WTC11 (cell line): ENCODE data around the gene NT5C. TPM values are rescaled to one million over a fixed set of nuclear protein-coding genes. Genes with fewer than 3 reads are reported as not detected.

ENCODE experiments used
- ATF2 ChIP-seq: sonication (generic); formaldehyde crosslinking; IDR thresholded peaks from 2 replicates; pipeline ENCODE4 v1.8.1; 2022; ENCODE audit warnings: low read depth, missing genetic modification reagents, borderline replicate concordance
- CBFB ChIP-seq: sonication (generic); formaldehyde crosslinking; IDR thresholded peaks from 2 replicates; pipeline ENCODE4 v1.8.1; 2022; ENCODE audit warnings: mild to moderate bottlenecking, low read depth, missing genetic modification reagents
- E2F1 ChIP-seq: sonication (generic); formaldehyde crosslinking; IDR thresholded peaks from 2 replicates; pipeline ENCODE4 v1.8.0; 2022; ENCODE audit warnings: mild to moderate bottlenecking, missing genetic modification reagents
- ELF4 ChIP-seq: sonication (generic); formaldehyde crosslinking; IDR thresholded peaks from 2 replicates; pipeline ENCODE4 v1.8.1; 2022; ENCODE audit warnings: low read depth, mild to moderate bottlenecking, moderate library complexity, missing genetic modification reagents
- FOXJ3 ChIP-seq: sonication (generic); formaldehyde crosslinking; IDR thresholded peaks from 2 replicates; pipeline ENCODE4 v1.9.0; 2021; ENCODE audit warnings: missing genetic modification reagents, mild to moderate bottlenecking, borderline replicate concordance
- FOXK1 ChIP-seq: sonication (generic); formaldehyde crosslinking; IDR thresholded peaks from 2 replicates; pipeline ENCODE4 v1.8.0; 2022; ENCODE audit warnings: mild to moderate bottlenecking, moderate library complexity, missing genetic modification reagents
- FOXP1 ChIP-seq: sonication (generic); formaldehyde crosslinking; IDR thresholded peaks from 2 replicates; pipeline ENCODE4 v1.8.0; 2022; ENCODE audit warnings: missing genetic modification reagents, mild to moderate bottlenecking, moderate library complexity, borderline replicate concordance
- FOXP4 ChIP-seq: sonication (generic); formaldehyde crosslinking; IDR thresholded peaks from 2 replicates; pipeline ENCODE4 v1.8.0; 2022; ENCODE audit warnings: mild to moderate bottlenecking, missing genetic modification reagents
- GTF2I ChIP-seq: fragments of 250-450 bp; sonication (Bioruptor Pico); conservative IDR thresholded peaks from 2 replicates; pipeline ENCODE4 v1.4.0; 2021; ENCODE audit warnings: mild to moderate bottlenecking
- JAZF1 ChIP-seq: fragments of 250-450 bp; sonication (Bioruptor Pico); IDR thresholded peaks from 2 replicates; pipeline ENCODE4 v1.9.0; 2021; ENCODE audit warnings: moderate library complexity, mild to moderate bottlenecking, inconsistent platforms
- NFE2L1 ChIP-seq: sonication (generic); formaldehyde crosslinking; IDR thresholded peaks from 2 replicates; pipeline ENCODE4 v1.8.1; 2023; ENCODE audit warnings: missing genetic modification reagents
- RELA ChIP-seq: sonication (generic); formaldehyde crosslinking; IDR thresholded peaks from 2 replicates; pipeline ENCODE4 v1.8.1; 2022; ENCODE audit warnings: missing genetic modification reagents, mild to moderate bottlenecking, borderline replicate concordance
- SMAD4 ChIP-seq: sonication (generic); formaldehyde crosslinking; IDR thresholded peaks from 2 replicates; pipeline ENCODE4 v1.8.0; 2022; ENCODE audit warnings: mild to moderate bottlenecking, missing genetic modification reagents
- STAT6 ChIP-seq: sonication (generic); formaldehyde crosslinking; conservative IDR thresholded peaks from 2 replicates; pipeline ENCODE4 v1.8.1; 2023; ENCODE audit warnings: mild to moderate bottlenecking, low read depth, missing genetic modification reagents, moderate library complexity
- TEAD1 ChIP-seq: sonication (generic); formaldehyde crosslinking; IDR thresholded peaks from 2 replicates; pipeline ENCODE4 v1.8.0; 2022; ENCODE audit warnings: mild to moderate bottlenecking, missing genetic modification reagents
- USF2 ChIP-seq: sonication (generic); formaldehyde crosslinking; IDR thresholded peaks from 2 replicates; pipeline ENCODE4 v1.8.1; 2023; ENCODE audit warnings: mild to moderate bottlenecking, missing genetic modification reagents, moderate library complexity
- ZBTB43 ChIP-seq: sonication (generic); formaldehyde crosslinking; IDR thresholded peaks from 2 replicates; pipeline ENCODE4 v1.8.1; 2023; ENCODE audit warnings: mild to moderate bottlenecking, missing genetic modification reagents
- ZNF138 ChIP-seq: sonication (generic); formaldehyde crosslinking; conservative IDR thresholded peaks from 2 replicates; pipeline ENCODE4 v1.8.1; 2022; ENCODE audit warnings: mild to moderate bottlenecking, moderate library complexity, missing genetic modification reagents
- ZNF396 ChIP-seq: fragments of 250-450 bp; sonication (Bioruptor Pico); IDR thresholded peaks from 2 replicates; pipeline ENCODE4 v1.8.0; 2021; ENCODE audit warnings: mild to moderate bottlenecking, moderate library complexity, borderline replicate concordance
- ZNF425 ChIP-seq: fragments of 250-450 bp; sonication (Bioruptor Pico); conservative IDR thresholded peaks from 2 replicates; pipeline ENCODE4 v1.9.0; 2021; ENCODE audit warnings: mild to moderate bottlenecking
- ZNF532 ChIP-seq: fragments of 250-450 bp; sonication (Bioruptor Pico); IDR thresholded peaks from 2 replicates; pipeline ENCODE4 v1.9.0; 2021; ENCODE audit warnings: mild to moderate bottlenecking, borderline replicate concordance
- total RNA-seq: library from RNA; stranded (reverse); gene quantifications from 3 replicates; pipeline ENCODE4 v1.2.3, GENCODE V29; 2021

NT5C gene
- total RNA-seq, 1 experiment from 2014 or later: 91.0 TPM

- no peak for TF ChIP-seq CBFB (CRISPR knock-in tag)
- TF ChIP-seq NFE2L1 (CRISPR knock-in tag): no peak
- TF ChIP-seq ZNF138 (CRISPR knock-in tag): no peak
- TF ChIP-seq FOXK1 (CRISPR knock-in tag): no peak; the same call in 1 of the 2 replicates
- no peak for TF ChIP-seq ELF4 (CRISPR knock-in tag)
- TF ChIP-seq ZNF396 (CRISPR knock-in tag): no peak
- TF ChIP-seq FOXP4: no peak; the same call in 1 of the 2 replicates
- 0 out of 2 replicates have a peak, but pooled peaks have one; percentile 25 for TF ChIP-seq ZBTB43 (CRISPR knock-in tag)
- no peak for TF ChIP-seq ATF2 (CRISPR knock-in tag)
- no peak for TF ChIP-seq JAZF1
- TF ChIP-seq FOXJ3: no peak
- TF ChIP-seq GTF2I: no peak
- TF ChIP-seq RELA (CRISPR knock-in tag): 0 out of 2 replicates have a peak, but pooled peaks have one; percentile 15
- 0 out of 2 replicates have a peak, but pooled peaks have one; percentile 64 for TF ChIP-seq STAT6 (CRISPR knock-in tag)
- no peak for TF ChIP-seq ZNF532 (CRISPR knock-in tag)
- no peak for TF ChIP-seq TEAD1 (CRISPR knock-in tag)
- no peak for TF ChIP-seq ZNF425 (CRISPR knock-in tag)
- TF ChIP-seq SMAD4 (CRISPR knock-in tag): no peak
- peak; percentile 21; the same call in 1 of the 2 replicates for TF ChIP-seq USF2 (CRISPR knock-in tag)
- 0 out of 2 replicates have a peak, but pooled peaks have one; percentile 13 for TF ChIP-seq FOXP1 (CRISPR knock-in tag)
- no peak for TF ChIP-seq E2F1 (CRISPR knock-in tag)
These were observed 43.7 kb downstream of the NT5C start, which contains the start of gene SLC16A5 (continued) for GRCh38 chr17:75087558-75088453.
